Adipocyte (in vitro differentiated cells): ENCODE results near the gene PREX1.

Experiments used
- DNase-seq: peaks from one replicate; pipeline ENCODE4 v3.0.0-alpha.2; 2015; ENCODE audit warnings: low read depth
- H3K27me3 ChIP-seq: replicated peaks from 2 replicates; pipeline ENCODE4 v1.7.0; 2013; ENCODE audit warnings: mild to moderate bottlenecking, low read length, moderate library complexity; ENCODE audit not compliant: control insufficient read depth, insufficient read depth
- H3K36me3 ChIP-seq: 2 replicates; pipeline ENCODE4 v1.7.0; 2013; ENCODE audit warnings: low read length, mild to moderate bottlenecking, moderate library complexity; ENCODE audit not compliant: control insufficient read depth, insufficient read depth, severe bottlenecking
- H3K4me1 ChIP-seq: 2 replicates; pipeline ENCODE4 v1.7.0; 2013; ENCODE audit warnings: mild to moderate bottlenecking, low read length, moderate library complexity; ENCODE audit not compliant: control insufficient read depth, insufficient read depth
- H3K4me3 ChIP-seq: 2 replicates; pipeline ENCODE4 v1.7.0; 2013; ENCODE audit warnings: mild to moderate bottlenecking, low read length, moderate library complexity
- H3K9ac ChIP-seq: 2 replicates; pipeline ENCODE4 v1.7.0; 2013; ENCODE audit warnings: mild to moderate bottlenecking, low read length, moderate library complexity
- H3K9me3 ChIP-seq: 2 replicates; pipeline ENCODE4 v1.7.0; 2013; ENCODE audit warnings: mild to moderate bottlenecking, low read length, moderate library complexity; ENCODE audit not compliant: control insufficient read depth

Gene PREX1

GRCh38 chr20:48606172-48606840, 221.5 kb downstream of the PREX1 start:
- Histone ChIP-seq H3K9ac (no peak overlapping the region), H3K9me3 (peaks cover 4% of the 10 kb centered on the region), H3K36me3 (no peaks in the 10 kb centered on the region), H3K4me1 (no peaks in the 10 kb centered on the region), H3K4me3 (no peak overlapping the region), H3K27me3 (peaks cover 62% of the 10 kb centered on the region)
- no peak for DNase-seq

GRCh38 chr20:48605364-48606171, 222.2 kb downstream of the PREX1 start:
- H3K4me1 ChIP-seq = no peaks in the 10 kb centered on the region
- peaks cover 63% of the 10 kb centered on the region for H3K27me3 ChIP-seq
- H3K9me3 ChIP-seq = peaks cover 4% of the 10 kb centered on the region
- no peaks in the 10 kb centered on the region for H3K36me3 ChIP-seq
- no peak for DNase-seq
- H3K9ac ChIP-seq = no peak overlapping the region
- no peak overlapping the region for H3K4me3 ChIP-seq

DNA sequence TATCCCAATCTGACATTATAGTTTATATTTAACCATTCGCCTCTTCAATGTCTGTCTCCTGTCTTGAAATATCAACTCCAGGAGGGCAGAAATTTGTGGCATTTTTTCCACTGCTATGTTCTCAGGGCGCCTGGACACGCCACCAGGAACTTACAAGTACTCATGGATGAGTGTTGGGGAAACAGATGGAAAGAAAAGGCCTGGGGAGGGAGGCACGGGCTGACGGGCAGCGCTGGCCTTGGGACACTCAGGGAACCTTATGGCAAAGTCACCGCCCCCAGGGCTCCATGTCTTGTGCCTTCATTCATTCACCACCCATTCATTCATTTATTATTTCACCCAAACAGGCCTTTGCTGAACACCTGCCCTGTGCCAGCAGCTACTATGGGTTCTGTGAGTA, 222.9 kb downstream of the PREX1 start:
- Histone ChIP-seq H3K27me3 (peaks cover 62% of the 10 kb centered on the region), H3K9ac (no peak overlapping the region), H3K4me1 (no peaks in the 10 kb centered on the region), H3K36me3 (no peaks in the 10 kb centered on the region), H3K9me3 (peaks cover 4% of the 10 kb centered on the region), H3K4me3 (no peak overlapping the region)
- no peak for DNase-seq

GRCh38 chr20:48604426-48604825, 223.4 kb downstream of the PREX1 start:
- Histone ChIP-seq H3K4me1 (no peaks in the 10 kb centered on the region), H3K36me3 (no peaks in the 10 kb centered on the region), H3K9ac (no peak overlapping the region), H3K4me3 (no peak overlapping the region), H3K9me3 (peaks cover 4% of the 10 kb centered on the region), H3K27me3 (peaks cover 67% of the 10 kb centered on the region)
- no peak for DNase-seq

DNA sequence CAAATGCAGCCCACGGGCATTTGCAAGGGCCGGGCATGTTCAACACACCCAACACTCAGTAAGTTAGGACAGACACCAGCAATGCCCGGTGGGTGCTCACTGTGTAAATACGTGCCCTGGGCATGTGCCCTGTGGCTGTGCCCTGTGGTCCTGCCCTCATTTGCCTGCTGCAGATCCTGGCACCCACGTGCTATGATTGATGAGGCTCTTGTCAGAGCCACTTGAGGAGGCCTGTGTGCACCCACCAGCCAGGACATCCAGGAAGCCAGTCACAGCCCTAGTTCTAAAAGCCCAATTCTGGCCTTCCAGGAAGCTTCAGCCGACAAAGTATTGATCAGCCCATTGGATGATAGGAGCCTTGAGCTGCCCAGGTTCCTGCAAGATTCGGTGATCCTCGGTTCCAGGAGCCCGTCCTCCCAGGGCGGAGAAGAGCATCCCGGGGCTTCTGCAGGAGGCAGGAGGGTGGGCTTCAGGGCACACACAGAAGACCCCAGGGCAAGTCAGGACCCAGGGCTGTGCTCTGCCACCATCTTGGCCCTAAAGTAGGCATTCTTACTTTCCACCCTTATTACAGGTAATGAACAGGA, 223.9 kb downstream of the PREX1 start:
- no peaks in the 10 kb centered on the region for H3K36me3 ChIP-seq
- H3K9ac ChIP-seq = no peak overlapping the region
- H3K27me3 ChIP-seq = peaks cover 66% of the 10 kb centered on the region
- DNase-seq = no peak
- H3K4me1 ChIP-seq = no peaks in the 10 kb centered on the region
- H3K4me3 ChIP-seq = no peak overlapping the region
- peaks cover 4% of the 10 kb centered on the region for H3K9me3 ChIP-seq

- no peak for DNase-seq
- Histone ChIP-seq H3K9ac (no peak overlapping the region), H3K4me1 (no peaks in the 10 kb centered on the region), H3K36me3 (no peaks in the 10 kb centered on the region), H3K27me3 (peaks cover 61% of the 10 kb centered on the region), H3K4me3 (no peak overlapping the region), H3K9me3 (peaks cover 4% of the 10 kb centered on the region)
Measured at GRCh38 chr20:48603116-48603818, 224.5 kb downstream of the PREX1 start.

DNA sequence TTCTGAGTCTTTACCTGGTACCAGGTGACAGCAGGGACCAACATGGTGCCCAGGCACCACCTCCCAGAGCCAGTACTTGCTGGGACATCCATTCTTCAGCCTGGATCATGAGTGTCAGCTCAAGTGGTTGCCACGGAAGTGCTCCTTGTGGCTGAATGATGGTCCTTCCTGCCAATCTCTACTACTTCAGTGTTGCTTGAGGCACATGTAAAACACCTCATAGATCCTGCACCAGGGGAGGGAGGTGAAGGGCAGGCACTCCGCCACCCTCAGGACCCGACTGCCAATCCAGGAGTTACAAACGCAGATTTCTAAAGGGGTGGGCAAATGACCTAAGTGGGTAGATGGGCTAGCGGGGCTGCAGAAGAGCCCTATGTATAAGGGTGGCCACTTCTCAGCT, 226.0 kb downstream of the PREX1 start:
- H3K4me1 ChIP-seq = no peaks in the 10 kb centered on the region
- peaks cover 63% of the 10 kb centered on the region for H3K27me3 ChIP-seq
- H3K36me3 ChIP-seq = no peaks in the 10 kb centered on the region
- no peak overlapping the region for H3K4me3 ChIP-seq
- no peak for DNase-seq
- no peak overlapping the region for H3K9ac ChIP-seq
- peaks cover 4% of the 10 kb centered on the region for H3K9me3 ChIP-seq

- DNase-seq = no peak
- Histone ChIP-seq H3K9ac (no peak overlapping the region), H3K27me3 (peaks cover 67% of the 10 kb centered on the region), H3K4me3 (no peak overlapping the region), H3K9me3 (peaks cover 4% of the 10 kb centered on the region), H3K4me1 (no peaks in the 10 kb centered on the region), H3K36me3 (no peaks in the 10 kb centered on the region)
Measured at GRCh38 chr20:48600470-48600945, 227.3 kb downstream of the PREX1 start.

GRCh38 chr20:48599748-48600469, 227.9 kb downstream of the PREX1 start:
- Histone ChIP-seq H3K4me3 (no peak overlapping the region), H3K4me1 (no peaks in the 10 kb centered on the region), H3K36me3 (no peaks in the 10 kb centered on the region), H3K9ac (no peak overlapping the region), H3K27me3 (peaks cover 66% of the 10 kb centered on the region), H3K9me3 (peaks cover 4% of the 10 kb centered on the region)
- no peak for DNase-seq

DNA sequence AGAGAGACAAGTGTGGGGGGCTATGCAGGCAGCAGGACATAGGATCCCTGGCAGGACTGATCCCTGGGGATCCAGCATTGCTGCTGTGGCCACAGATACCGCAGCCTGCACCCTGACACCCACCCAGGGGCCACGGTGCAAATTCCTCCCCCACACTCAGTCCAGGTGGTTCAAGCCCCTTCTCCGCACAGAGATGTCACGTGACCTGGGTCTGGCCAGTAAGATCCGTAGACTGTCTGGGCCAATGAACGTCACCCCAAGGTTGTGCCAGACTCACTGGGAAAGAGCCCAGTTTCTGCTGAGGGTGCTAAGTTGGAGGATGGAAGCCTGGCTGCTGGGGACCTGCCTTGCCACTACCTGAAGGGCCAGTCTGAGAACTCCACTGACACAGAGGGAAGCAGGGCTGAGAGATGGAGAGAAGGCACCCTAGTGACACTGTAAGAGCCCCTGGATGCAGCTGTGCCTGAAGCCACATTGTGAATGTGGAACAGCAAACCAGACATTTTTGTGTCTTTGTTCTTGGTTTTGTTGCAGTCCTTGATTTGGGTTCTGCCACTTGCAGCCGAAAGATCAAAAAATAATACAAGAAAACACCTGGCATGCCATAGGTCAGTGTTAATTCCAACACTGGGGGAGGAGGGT, 228.6 kb downstream of the PREX1 start:
- Histone ChIP-seq H3K27me3 (peaks cover 66% of the 10 kb centered on the region), H3K4me1 (no peaks in the 10 kb centered on the region), H3K4me3 (no peak overlapping the region), H3K36me3 (no peaks in the 10 kb centered on the region), H3K9ac (no peak overlapping the region), H3K9me3 (peaks cover 4% of the 10 kb centered on the region)
- DNase-seq = no peak
